GM12873 (cell line): Measurements from ENCODE around the gene PLCD1.

Source experiments
- TF ChIP-seq, protein P1 (sequence below): IDR thresholded peaks from 2 replicates; pipeline ENCODE4 v1.5.1; 2012; ENCODE audit warnings: low read depth, mild to moderate bottlenecking, moderate library complexity, low read length, control low read depth; ENCODE audit not compliant: insufficient read depth; ENCODE audit errors: missing control alignments

Gene PLCD1

DNA sequence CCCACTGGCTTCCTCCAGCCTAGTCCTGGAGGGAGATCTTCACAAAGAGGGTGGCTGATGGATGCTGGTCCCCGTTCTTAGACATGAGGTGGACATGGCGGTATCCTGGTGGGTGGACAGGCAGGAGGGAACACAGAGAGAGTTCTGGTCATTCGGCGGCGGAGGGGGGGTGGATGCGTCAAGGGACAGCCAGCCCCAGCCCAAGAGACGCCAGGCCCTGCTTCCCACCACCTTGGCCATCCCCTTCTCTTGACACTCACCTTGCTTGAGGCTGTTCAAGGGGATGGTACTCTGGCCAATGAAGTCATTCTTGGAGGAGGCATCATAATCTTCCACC lies 21.7 kb downstream of the PLCD1 start:
- TF ChIP-seq, protein P1, sequence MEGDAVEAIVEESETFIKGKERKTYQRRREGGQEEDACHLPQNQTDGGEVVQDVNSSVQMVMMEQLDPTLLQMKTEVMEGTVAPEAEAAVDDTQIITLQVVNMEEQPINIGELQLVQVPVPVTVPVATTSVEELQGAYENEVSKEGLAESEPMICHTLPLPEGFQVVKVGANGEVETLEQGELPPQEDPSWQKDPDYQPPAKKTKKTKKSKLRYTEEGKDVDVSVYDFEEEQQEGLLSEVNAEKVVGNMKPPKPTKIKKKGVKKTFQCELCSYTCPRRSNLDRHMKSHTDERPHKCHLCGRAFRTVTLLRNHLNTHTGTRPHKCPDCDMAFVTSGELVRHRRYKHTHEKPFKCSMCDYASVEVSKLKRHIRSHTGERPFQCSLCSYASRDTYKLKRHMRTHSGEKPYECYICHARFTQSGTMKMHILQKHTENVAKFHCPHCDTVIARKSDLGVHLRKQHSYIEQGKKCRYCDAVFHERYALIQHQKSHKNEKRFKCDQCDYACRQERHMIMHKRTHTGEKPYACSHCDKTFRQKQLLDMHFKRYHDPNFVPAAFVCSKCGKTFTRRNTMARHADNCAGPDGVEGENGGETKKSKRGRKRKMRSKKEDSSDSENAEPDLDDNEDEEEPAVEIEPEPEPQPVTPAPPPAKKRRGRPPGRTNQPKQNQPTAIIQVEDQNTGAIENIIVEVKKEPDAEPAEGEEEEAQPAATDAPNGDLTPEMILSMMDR: no peak

DNA sequence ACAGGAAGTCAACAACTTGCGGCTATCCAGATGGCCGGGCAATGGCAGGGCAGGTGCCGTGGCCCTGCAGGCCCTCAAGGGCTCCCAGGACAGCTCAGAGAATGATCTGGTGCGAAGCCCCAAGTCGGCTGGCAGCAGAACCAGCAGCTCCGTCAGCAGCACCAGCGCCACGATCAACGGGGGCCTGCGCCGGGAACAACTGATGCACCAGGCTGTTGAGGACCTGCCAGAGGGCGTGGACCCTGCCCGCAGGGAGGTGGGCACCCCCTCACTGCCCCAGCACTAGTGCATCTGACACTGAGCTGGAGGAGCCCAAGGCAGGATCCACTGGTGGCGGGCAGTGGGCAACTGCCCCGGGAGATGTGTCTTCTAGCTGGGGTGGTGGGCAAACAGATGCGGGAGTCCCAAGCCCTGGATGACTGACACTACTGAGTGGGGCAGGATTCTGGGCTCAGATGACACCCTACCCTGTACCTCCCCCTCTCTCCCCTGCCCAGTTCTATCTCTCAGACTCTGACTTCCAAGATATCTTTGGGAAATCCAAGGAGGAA lies 22.9 kb downstream of the PLCD1 start:
- TF ChIP-seq, protein P1: no peak

DNA sequence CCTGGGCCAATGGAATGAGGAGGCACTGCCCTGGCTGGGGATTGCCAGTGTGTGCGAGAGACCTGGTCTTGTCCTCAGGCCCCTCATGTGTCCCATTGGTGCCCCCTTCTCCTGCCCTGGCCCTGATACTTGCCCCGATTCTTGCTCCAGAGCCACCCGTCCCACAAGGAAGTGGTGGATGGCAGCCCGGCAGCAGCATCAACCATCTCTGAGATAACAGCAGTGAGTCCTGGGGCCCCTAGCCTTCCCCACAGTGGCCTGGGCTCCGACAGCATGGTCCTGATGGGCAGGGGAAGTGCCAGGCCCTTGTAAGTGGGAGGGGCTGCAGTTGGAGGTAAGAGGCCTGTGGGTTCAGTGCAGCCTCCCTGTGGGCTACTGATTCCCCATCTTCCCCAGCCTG lies 23.4 kb downstream of the PLCD1 start:
- TF ChIP-seq, protein P1: no peak

DNA sequence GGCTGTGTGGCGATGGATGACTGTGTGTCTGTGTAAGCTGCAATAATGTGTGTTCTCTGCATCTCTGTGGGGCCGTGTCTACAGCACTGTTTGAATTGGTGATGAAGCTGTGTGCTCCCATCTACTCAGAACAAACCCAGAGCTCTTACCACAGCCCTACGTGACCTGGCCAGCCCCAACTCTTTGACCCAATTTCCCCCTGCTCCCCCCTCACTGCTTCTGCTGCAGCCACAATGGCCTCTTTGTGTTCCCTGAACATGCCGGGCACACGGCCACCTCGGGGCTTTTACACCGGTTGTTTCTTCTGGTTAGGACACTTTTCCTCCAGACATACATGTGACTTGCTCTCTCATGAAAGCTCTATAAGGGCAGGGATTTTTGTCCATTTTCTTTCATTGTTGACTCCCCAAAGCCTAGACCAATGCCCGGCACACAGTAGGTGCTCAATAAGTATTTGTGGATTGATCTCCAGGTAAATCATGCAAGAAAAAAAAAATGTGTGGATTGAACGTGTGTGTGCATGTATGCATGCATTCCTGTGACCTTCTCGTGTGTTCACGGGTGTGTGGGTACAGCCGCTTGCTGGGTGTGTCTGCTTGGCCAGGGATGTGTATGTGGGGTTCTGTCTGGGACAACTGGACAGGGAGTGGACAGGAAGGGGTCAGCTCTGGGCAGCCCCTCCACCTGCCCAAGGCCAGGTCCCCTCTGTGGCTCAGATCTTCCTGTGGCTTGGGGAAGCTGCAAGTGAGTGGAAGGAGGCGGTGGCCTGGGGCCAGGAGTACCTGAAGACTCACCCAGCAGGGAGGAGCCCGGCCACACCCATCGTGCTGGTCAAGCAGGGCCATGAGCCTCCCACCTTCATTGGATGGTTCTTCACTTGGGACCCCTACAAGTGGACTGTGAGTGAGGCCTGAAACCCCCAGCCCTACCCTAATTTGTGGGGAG lies 24.1 kb downstream of the PLCD1 start:
- TF ChIP-seq, protein P1: no peak

DNA sequence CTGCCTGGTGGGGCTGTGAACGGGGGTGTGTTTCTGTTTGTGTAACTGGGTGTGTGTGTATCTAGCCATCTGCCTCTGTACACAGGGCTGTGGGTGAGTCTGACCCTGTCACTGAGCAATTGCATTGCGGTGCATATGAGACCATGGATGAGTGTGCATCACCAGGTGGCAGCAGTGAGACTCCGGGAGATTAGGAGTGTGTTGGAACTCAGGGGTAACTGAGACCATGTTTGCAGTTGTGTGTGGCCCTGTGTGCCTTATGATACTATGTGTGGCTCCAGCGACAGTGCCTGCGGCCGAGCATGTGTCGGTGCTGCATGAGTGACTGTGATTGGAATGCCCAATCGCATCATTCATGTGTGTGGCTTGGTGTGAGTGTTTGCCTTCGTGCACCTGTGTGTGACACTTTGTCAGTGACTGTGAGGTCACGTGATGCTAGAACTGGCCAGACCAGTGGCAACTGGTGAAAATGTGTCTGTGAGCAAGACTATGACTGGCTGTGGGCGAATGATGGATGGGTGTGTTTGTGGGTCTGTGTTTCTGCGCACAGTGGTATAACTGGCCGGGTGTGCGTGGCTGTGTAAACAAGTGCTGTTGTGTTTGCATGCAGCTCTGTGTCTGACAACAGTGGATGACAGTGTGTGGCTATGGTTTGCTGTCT lies 24.9 kb downstream of the PLCD1 start:
- TF ChIP-seq, protein P1: peak; percentile 80

DNA sequence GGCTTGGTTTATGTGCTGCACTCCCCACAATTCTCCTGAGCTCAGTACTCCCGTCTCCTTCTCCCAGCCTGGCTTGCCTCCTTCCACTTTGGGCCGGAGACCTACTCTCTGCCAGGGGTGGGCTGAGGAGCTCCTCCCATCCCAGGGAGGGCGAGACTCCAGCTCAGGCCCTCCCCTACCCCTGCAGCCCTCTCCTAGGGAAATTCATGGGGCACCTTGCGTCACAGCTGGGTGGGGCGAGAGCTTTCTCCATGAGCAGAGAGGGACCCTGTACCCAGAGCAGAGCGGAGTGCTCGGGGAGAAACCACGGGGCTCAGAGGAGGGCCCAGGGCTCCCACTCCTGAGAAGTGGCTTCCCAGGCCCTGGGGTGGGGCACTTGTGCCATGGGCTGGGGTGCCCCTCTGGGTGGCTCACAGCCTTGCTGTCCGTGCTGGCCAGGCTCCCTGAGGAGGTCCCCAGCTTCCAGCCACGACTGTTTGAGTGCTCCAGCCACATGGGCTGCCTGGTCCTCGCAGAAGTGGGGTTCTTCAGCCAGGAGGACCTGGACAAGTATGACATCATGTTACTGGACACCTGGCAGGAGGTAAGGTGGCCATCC lies 25.5 kb downstream of the PLCD1 start:
- TF ChIP-seq, protein P1: no peak

DNA sequence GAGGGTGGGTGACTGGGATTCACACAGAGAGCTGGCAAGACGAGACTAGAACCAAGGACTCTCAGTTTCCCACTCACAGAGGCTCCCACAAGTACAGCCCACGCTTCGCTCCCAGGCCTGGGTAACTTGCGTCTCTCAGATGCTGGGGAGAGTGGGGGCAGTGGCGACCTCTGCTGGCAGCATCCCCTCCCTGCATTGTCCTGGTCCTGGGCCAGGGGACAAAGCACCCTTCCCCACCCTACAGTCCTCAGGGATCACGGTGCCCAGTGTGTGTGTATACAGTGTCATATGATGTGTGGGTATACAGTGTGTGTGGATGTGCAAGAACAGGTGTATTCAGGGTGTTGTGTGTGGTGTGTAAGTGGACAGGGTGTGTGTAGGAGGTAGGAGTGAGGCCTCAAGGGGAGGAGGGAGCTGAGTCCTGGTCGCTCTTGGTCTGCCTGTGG lies 26.0 kb downstream of the PLCD1 start:
- TF ChIP-seq, protein P1: peak; percentile 95
